ENCODE data around the gene MAPK4.

GRCh38 chr18:50573679-50574078 is 13.8 kb downstream of the MAPK4 start:
- no peak for TF ChIP-seq CTCF (IDR thresholded peaks at IDR 0.05; ENCODE audit: insufficient read depth, low read length)
- TF ChIP-seq SPI1 (IDR thresholded peaks at IDR 0.05; ENCODE audit: borderline replicate concordance, low read depth), result no peak
- TF ChIP-seq POLR2AphosphoS5 (IDR thresholded peaks at IDR 0.05; ENCODE audit: low read depth), result no peak
- no peak for TF ChIP-seq REST (IDR thresholded peaks at IDR 0.05; ENCODE audit: insufficient replicate concordance, low read depth)
